GM18907 (cell line): ENCODE results near the gene ARL4C.

ENCODE experiments used
- ATAC-seq: cut with Tn5 transposase; IDR thresholded peaks from one replicate; pipeline ENCODE4 v1.9.1; 2021; ENCODE audit warnings: mild to moderate bottlenecking, moderate library complexity; ENCODE audit not compliant: unreplicated experiment

ARL4C gene

GRCh38 chr2:234500394-234501006 is 3.6 kb upstream of the ARL4C start:
- peak; percentile 54 for ATAC-seq

GRCh38 chr2:234497594-234498235 is 834 bp upstream of the ARL4C start:
- no peak for ATAC-seq

DNA sequence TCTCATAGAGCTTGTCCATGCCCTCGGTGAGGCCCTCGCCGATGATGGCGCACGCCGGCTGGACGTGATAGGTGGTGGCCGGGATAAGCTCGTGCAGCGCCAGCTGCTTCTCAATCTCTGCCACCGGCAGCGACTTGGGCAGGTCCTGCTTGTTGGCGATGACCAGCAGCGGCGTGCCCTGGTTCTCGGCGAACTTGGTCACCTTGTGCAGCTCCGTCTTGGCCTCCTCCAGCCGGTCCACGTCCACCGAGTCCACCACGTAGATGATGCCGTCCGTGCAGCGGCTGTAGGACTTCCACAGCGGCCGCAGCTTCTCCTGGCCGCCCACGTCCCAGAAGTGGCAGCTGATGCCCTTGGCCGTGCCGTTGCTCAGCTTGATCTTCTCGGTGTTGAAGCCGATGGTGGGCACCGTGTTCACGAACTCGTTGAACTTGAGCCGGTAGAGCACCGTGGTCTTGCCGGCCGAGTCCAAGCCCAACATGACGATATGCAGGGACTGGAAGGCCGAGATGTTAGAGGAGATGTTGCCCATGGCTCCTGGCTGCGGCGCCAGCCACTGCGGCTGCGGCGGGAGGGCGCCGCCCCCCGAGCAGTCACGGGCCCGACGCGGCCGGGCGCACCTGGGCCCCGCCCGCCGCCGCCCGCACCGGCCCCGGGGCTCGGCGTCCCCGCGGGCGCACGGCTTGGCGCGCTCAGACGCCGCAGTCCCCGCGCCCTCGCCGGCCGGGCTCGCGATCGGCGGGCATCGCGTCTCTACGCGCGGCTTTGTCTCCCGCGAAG is 636 bp downstream of the ARL4C start:
- ATAC-seq, result peak; percentile 58

DNA sequence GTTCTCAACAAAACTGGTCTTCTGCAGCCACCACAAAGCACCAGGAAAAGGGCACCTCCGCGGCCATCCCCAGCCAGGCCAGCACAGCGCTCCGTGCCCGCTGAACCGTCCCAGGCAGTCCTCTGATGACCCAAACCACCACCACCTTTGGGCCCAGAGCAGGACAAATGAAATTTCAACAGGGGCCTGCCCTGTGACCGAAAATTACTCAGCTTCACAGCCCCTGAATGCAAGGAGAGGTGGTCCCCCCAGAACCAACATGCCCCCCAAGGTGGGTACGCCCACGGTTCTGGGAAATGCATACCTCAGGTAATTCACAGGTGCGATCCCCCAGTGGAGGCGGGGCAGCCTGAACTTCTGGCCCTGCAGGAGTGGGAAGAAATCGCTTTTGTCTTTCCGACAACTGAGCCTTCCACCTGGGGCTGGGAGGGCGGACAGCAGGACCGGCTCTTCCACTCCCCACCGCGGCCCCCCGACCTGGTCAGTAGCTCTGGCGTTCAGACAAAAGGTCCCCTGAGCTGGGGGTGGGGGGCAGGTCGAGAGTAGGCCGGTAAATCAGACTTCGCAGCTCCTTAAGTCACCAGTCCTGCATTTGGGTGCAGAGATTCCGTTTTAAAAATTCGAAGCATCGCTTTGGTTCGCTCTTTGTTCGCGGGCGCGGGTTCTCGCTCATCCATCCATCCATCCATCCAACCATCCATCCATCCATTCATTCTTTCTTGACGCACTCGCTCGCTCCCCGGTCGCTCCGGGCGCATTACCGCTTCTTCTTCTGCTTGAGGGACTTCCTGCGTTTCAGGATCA is 1.4 kb downstream of the ARL4C start:
- no peak for ATAC-seq

- no peak for ATAC-seq
Measured at GRCh38 chr2:234494361-234495250, 2.3 kb downstream of the ARL4C start.

DNA sequence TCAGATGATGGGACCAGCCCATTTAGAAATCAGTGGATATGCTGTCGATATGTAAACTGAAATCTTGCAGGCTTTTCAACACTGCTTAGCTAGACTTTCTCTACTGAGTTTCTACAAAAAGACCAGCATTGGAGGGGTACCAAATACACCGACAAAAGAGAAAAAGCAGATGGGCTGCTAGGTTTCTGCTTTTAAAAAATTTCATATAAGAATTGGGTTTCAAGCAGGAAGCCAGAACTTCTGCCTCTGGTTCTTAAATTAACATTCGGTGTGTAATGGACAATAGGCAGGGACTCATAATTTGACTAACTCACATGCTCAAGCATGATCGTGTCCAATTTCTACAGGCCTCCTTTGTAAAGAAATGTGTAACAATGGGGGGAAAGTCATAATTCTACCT is 3.1 kb downstream of the ARL4C start:
- no peak for ATAC-seq

DNA sequence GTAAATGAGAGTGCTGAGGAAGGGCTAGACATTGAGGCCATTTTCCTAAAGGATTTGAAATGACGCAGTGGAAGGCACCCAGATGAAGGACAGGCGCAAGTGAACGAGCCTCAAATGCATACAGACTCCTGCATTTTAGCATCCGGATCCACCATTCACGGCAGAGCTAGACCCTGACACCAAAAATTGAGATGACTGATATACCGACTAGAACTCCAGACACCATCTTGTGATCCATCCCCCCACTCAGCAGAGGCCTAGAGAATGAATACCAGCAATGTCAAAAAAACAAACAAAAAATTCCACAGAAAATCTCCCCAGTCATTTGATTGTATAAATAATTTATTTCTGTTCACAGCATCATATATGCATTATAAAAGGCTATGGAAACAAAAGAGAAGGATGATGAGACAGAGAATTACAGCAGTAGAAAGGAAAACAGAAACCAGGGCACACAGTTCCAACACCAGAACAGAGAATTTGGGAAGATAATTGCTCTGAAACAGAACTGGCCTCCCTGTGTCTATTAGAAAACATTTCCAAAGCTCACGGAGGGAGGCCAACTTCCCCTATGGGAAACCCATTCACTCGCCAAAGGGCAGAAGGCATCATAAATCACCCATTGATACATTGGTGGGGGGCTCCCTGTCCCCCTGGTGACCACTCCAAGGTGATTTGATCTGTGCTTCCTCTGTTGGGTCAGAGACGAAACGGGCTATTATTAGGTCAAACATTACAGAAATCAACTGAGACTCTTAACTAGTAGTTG is 4.0 kb downstream of the ARL4C start:
- no peak for ATAC-seq

- ATAC-seq, result no peak
Measured at GRCh38 chr2:234491897-234492296, 5.0 kb downstream of the ARL4C start.

DNA sequence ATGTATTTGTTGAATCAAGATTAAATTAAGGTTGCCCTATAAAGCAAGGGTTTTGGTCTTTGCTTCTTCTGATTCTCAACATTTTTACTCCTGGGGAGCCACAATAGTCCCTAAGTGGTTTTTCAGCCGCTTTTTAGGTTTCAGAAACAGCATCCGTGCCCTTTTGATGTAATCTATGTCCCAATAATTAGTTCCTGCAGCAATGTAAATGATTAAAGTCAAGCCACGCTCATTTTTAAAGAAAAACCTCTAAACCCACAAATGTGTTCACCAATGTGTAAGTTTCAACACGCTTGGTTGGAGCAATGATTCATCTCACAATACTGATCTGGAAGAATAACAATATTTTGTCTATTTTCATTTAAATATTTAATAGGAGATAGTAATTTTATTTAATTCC is 5.6 kb downstream of the ARL4C start:
- ATAC-seq, result no peak

DNA sequence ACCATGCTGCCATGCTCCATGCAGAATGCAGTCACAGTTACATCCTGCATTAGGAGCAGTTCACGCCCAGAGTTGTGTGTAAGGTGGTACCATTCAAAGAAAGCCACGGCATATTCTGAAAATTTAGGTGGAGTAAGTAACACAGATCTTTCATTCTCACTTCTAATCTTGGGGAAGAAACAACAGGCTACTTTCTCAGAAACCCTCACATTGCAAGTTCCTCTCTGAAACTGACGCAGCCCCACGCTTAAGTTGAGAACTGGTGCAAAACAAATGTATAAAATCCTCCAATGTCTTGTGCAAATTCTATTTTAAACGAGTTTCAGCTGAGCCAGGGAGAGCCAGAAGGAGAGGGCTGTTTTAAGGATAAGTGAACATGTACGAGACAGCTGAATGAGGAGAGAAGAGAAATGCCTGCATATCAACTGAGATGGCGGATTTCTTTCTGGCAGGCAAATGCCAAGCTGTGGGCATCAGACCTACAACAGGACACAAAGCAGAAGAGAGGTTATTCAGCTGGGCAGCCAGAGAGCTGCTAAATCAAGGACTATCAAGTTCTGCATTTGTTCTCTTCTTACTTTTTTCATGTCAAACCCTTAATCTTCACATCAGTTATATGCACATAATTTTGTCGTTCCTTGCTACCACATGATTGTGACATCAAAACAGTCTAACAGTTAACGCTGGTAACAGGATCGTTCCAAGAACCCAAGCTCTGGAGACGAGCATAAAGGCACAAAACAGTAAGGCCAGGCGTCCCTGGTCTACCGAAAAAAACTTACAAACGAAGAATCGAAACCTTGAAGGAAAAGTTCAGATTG is 6.4 kb downstream of the ARL4C start:
- no peak for ATAC-seq

DNA sequence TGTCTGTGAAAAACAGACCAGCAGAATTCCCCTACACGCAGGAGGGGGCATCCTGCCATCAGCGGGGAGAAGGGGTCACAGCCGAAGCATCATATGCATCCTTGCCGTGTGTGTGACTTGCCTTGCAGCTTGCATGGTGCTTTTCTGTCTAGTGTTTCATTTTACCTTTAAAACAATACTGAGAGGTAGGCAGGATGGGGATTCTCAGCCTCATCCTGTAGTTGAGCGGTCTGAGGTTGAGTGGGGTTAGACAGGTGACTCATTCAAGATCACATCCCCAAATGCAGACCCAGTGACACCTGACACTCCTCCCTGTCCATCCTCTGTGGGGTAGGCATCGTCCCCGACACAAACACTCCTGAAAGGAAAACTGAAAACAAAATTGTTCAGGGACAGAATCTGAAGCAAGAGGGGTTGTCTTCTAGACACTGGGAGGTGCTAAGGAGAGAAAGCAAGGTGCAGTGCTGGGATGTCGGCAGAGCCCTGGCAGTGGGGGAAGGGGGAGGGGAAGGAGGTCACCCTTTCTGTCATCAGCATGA is 7.9 kb downstream of the ARL4C start:
- peak; percentile 75 for ATAC-seq

DNA sequence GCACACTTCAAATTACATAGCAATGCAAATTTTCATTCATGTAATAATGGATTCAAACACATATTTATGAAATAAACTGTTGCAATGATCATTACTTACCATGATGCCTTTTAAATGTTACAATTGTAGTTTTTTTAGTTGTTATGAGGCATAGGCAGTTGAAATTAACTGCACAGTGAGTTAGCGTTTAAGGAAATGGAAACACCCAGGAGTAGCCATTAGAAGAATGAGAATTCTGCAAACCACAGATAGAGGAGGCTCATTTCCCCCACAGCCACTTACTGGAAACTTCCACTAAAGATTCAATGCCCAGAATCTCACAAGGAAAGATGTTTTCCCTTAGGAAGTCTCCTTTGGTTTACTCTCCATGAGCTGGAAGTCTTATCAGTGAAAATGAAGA is 8.4 kb downstream of the ARL4C start:
- ATAC-seq, result no peak

DNA sequence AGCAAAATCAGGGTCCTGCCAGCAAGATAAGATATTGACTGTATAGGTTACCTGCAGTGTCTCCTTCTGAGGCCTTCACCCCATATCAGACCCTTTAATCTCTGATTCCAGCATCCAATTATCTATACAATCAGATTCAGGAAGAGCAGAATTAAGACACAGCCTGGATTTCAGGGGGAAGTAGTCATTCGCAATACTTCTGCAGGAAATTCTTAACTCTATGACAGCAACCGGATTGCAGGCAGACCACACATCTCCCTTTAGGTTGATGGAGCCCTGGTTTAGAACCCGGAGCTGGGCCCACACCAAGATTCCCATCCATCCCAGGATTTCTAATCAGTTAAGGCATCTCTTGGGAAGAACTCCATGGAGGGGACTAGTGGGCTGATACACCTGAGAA is 9.5 kb downstream of the ARL4C start:
- no peak for ATAC-seq

- peak; percentile 70 for ATAC-seq
Measured at GRCh38 chr2:234483568-234484251, 13.2 kb downstream of the ARL4C start.

GRCh38 chr2:234481301-234481700 is 15.6 kb downstream of the ARL4C start:
- no peak for ATAC-seq

GRCh38 chr2:234480337-234480736 is 16.5 kb downstream of the ARL4C start:
- no peak for ATAC-seq

GRCh38 chr2:234479465-234479864 is 17.4 kb downstream of the ARL4C start:
- ATAC-seq, result no peak
